Breast epithelium (tissue), 3 donors: Measurements from ENCODE around the gene NGF.
A peak's percentile ranks its signal among the peaks of the same experiment; 100 is the strongest.

ENCODE experiments used
- CTCF ChIP-seq, 3 donors: fragments of 450-650 bp; IDR thresholded peaks; one replicate each; pipeline ENCODE4 v1.5.1; 2016 to 2017; ENCODE audit warnings: antibody characterized with exemption in 3 of 3, mild to moderate bottlenecking in 3 of 3, moderate library complexity in 3 of 3
- POLR2A ChIP-seq: fragments of 450-650 bp; IDR thresholded peaks from one replicate; pipeline ENCODE4 v1.6.1; 2016; ENCODE audit warnings: antibody characterized with exemption, mild to moderate bottlenecking, moderate library complexity
- POLR2AphosphoS5 ChIP-seq, 3 donors: sonication (generic); formaldehyde crosslinking; IDR thresholded peaks; one replicate each; pipeline ENCODE4 v1.6.1; 2017; ENCODE audit warnings: antibody characterized with exemption in 3 of 3

- TF ChIP-seq CTCF (IDR thresholded peaks at IDR 0.05) (no peak), POLR2A (no peak), POLR2AphosphoS5 (IDR thresholded peaks at IDR 0.05) (peak in 1 of 3 donors; percentile 25)
These were observed 7.5 kb downstream of the NGF start for GRCh38 chr1:115330480-115331013.
